Hematopoietic multipotent progenitor cell treated with erythropoietin and hydrocortisone succinate and interleukin-3 and kit ligand, for 17 days (in vitro differentiated cells): ENCODE results near the gene KRTAP20-4.

ENCODE experiments used
- DNase-seq: peaks from one replicate; pipeline ENCODE4 v3.0.0-alpha.2; 2015; ENCODE audit warnings: low spot score

The KRTAP20-4 gene

GRCh38 chr21:30652891-30653290, 32.5 kb downstream of the KRTAP20-4 start:
- no peak for DNase-seq

DNA sequence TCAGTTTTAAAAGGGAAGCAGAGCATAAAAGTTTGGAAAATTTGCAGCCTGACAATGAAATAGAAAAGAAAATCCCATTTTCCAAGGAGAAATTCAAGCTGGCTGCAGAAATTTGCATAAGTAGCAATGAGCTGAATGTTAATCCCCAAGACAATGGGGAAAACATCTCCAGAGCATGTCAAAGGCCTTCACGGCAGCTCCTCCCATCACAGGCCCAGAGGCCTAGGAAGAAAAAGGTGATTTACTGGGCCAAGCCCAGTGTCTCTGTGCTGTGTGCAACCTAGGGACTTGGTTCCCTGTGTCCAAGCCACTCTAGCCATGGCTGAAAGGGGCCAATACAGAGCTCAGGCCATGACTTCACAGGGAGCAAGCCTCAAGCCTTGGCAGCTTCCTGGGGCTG, 48.3 kb downstream of the KRTAP20-4 start:
- no peak for DNase-seq
